Anterior cingulate cortex (tissue), 58 donors: ENCODE data around the gene PRDM16.
A peak's percentile ranks its signal among the peaks of the same experiment; 100 is the strongest.

Experiments
- DNase-seq, 58 donors: peaks; one replicate each; lab custom pipeline; 2025; lab: John Stamatoyannopoulos, UW

The PRDM16 gene

DNA sequence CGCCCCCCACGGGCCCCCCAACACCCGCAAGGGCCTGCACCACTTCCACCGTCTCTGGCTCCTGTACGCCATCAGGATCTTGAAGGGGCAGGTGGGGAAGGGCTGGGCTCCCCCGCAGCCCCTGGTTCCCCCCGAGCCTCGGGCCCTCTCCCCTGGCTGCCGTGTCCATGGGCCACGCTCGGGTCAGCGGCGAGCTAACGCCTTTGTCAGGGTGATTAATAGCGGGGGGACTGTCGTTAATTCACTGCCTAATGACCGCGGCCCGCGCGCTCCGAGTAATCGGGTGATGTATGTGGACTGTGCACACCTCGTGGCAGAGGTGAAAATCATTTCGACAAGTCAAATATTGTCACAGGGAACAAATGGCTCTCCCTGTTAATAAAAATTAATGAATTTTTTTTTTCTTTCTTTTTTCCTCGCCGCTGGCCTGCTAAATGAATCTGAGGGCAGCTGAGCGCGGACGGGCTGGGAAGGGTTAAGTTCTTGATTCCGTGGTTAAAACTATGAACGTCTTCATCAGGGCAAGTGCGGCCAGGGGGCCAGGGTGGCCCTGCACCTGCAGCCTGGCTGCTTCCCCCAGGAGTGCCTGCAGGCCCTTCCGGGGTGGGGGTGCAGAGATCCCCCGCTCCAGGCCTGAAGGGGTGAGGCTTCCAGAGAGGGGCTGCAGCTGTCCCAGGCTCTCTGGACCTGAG lies 100.8 kb downstream of the PRDM16 start:
- no peak for DNase-seq

DNA sequence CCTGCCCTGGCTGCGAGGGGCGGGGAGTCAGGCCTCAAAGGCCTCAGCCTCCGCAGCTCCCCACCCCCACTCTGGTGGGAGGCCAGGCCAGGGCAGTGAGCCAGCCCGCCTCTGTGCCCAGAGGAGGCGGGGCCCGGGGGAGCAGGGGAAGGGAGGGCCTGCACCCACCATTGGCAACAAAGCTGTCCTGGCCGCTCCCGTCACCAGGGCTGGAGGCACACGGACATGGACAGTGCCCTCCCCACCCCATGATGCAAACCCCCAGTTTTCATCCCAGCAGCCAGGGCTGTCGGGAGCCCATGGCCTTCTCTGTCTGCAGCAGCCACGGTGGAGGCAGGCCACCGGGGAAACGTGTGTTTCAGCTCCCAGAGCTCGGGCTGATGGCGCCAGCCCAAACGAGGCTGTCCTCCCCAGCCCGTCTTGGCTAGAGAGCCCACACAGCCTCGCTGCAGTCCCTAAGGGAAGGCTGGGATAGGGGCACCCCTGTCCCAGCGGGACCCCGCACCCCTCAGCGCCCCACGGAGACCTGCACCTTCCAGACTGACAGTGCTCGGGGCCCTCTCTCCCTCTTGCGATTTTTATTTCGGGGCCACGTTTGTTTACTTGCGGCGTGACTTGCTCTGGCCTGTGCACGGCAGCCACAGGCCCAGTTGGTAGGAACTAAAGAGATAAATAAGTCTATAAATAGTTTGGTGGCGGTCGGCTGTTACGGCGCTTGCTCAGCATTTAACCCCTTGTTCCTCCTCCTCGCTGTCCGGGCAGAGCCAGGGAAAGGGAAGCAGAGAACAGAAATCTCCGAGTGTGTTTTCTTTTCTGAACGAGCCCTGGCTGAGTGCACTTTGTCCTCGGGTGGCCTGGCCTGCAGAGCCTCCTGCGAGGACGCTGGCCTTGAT lies 101.8 kb downstream of the PRDM16 start:
- peak in 55 of 58 donors; percentile 41 to 91 (median 79) for DNase-seq

DNA sequence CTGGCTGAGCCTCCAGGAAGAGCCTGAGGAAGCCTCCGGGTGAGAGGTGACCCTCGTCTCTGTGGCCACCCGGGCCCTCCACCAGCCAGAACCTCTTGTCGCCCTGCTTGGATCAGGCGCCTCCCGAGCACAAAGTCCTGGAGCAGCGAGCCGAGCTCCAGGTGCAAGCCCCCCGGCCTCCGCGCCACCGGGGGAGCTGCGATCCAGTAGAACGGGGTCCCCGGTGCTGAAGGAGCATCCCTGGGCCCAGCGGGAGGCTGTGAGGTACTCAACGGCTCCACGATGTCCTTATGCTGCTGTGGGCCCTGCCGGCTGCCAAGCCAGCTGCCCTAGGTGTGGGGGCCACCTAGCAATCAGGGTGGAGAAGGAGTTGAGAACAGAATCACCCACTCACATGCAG lies 102.8 kb downstream of the PRDM16 start:
- DNase-seq: no peak

DNA sequence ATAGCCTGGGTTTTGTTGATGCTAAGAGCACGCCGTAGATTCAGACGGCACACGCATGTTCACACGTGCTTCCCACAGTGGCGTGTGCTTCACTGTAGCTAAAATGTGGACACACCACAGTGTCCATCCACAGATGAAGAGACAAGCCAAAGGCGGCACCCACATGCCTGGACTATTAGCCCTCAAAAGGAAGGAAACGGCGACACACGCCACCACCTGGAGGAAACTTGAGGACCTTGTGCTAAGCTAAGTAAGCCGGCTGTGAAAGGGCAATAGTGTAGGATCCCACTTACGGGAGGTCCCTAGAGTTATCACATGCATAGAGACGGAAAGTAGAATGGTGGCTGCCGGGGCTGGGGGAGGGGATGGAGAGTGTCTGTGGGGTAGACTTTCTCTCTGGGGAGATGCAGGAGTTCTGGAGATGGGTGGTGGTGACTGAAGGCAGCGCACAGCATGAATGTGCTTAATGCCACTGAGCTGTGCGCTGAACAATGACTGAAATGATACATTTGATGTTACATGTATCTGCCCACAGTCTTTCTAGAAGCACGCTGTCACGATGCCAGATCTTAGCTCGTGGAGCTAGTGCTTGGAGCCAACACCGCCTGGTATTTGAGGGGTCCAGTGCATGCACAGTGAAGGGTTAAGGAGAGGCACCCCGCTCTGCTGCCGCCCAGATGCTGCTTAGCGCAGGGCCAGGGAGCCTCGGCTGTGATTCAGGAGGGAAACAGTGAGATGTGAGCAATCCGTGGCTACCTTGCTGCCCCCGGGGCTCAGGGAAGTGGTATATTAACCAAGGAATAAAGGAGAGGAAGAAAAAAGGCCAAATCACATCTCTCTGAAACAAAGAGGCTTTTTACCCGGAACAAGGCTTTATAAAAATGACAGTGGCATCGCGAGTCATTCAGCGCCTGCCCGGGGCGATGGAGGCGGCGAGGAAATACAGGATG lies 103.7 kb downstream of the PRDM16 start:
- no peak for DNase-seq

DNA sequence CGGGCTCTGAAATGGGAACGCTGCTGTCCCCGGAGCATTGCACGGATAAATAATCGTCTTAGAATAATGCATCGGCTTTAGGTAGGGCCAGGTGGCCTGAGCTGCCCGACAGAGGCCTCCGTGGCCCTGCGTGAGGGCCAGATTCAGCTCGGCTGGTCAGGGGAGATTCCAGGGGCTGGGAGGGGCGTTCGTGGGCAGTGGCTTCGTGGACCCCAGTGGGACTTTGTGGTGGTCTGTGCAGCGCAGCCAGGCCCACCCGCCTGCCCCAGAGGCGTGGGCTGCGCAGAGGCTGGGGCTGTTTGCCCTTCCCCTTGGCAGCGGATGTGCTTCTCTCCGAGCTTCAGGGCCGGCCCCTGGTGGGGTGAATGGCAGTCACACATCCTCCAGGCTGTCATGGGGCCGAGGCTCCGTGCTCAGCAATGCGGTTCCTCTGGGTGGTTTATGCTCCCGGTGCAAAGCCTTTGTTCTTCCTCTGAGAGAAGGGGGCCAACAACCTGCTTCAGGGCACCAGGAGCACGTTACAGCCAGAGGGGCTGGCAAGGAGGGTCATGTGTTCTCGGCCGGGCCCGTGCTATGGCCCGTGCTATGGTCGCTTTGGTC lies 104.5 kb downstream of the PRDM16 start:
- no peak for DNase-seq

DNA sequence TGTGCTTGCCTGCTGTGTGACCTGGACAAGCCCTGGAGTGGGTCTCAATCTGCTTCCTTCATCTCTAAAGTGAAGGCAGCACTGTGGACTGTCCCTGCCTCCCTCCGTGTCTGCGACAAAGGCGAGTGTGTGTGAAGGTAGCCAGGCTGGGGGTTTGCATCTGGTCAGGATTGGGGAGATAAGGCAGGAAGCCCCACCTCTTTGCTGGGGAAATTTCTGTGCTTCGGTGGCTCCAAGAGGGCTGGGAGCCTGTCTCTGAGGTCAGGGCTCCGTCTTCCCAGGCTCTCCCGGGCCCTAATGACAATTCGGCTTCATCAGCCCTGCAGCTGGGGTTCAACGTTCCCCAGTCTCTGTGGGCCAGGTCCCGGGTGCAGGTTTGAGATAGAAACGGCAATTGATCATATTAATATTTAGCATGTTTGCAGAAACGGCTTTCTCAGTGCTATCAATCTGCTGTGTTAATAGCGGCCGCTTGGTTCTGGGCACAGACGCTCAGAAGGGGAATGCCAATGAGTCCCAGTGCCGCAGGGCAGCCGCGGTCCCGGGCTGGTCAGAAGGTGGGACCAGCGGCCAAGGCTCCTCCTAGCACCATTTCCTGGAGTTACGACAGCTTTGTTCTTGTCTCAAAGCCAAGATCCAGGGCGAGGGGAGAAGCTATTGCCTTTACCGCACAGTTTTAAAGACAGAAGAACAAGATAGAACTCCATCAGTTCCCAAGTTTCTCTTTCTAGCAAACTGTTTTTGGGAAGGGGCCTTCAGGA lies 105.7 kb downstream of the PRDM16 start:
- DNase-seq: peak in 50 of 58 donors; percentile 15 to 88 (median 51)

DNA sequence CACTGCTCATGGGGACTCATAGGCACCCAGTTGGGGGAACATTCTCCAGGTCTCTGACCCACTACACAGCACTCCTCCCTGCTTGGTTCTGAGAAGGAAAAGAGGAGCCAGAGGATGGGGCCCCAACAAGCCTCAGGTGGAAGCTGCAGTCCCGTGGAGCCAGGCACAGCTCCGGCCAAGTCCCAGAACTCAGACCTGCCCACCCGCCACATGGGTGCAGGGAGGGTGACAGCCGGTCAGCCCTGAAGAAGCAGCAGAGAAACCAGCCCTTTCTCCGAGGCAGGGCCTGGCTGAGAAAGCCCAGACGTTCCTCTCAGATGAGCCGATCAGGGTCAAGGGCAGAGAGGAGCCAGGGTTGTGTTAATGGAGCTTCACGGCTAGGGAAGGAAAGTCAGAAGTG lies 106.5 kb downstream of the PRDM16 start:
- DNase-seq: no peak

DNA sequence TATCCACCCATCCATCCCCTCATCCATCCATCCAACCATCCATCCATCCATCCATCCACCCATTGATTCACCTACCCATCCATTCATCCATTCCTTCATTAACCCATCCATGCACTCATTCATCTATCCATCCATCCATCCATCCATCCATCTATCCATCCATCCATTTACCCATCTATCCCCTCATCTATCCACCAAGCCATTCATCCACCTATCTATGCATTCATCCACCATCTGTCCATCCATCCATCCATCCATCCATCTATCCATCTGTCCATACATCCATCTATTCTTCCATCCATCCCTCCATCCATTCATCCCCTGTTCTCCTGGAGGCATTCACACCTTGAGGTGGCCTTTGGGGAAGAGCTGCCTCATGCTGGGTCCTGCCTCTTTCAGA lies 107.0 kb downstream of the PRDM16 start:
- no peak for DNase-seq

DNA sequence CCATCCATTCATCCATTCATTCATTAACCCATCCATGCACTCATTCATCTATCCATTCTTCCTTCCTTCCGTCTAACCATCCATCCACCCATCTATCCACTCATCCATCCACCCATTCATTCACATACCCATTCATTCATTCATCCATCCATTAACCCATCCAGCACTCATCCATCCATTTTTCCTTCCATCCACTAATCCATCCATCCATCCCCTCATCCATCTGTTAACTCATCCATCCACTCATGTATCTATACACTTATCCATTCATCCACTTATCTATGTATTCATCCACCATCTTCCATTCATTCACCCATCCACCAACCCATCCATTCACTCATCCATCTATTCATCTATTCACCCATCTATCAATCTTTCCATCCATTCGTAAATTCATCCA lies 107.8 kb downstream of the PRDM16 start:
- DNase-seq: no peak

DNA sequence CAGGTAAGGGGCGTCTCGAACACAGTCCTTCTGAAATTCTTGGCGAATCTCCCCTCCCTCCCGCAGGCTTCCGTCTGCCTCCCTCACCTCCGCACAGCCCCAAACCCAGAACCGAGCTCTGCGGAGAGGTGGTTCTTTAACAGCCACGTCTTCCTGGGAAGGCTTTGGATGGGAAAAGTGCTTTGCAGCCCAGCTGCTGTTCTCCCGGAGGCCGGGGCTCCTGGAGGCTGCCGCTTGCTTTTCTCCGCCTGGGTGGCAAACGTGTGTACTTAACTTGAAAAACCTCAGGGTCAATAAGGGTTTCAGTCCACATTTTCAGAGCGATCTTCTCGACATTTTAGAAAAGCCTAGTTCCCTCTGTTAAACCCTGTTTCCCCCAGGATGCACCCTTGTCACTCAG lies 109.3 kb downstream of the PRDM16 start:
- DNase-seq: no peak

DNA sequence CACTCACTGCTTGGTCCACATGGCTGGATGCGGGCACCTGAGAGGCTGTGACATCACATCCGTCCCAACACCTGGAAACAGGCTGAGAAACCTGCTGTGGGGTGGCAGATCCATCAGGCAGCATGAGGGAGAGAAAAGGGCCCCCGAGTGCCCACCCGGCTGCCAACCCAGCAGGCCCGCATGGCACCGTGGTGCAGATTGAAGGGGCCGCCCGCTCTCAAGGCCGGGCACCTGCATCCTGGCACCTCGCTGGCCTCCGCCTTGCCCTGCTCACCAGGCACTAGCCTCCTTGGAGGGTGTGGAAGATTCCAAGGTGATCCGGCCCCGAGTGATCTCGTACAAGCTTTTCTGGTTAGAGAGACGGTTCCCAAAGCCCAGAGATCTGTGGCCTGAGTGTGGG lies 110.5 kb downstream of the PRDM16 start:
- DNase-seq: no peak

DNA sequence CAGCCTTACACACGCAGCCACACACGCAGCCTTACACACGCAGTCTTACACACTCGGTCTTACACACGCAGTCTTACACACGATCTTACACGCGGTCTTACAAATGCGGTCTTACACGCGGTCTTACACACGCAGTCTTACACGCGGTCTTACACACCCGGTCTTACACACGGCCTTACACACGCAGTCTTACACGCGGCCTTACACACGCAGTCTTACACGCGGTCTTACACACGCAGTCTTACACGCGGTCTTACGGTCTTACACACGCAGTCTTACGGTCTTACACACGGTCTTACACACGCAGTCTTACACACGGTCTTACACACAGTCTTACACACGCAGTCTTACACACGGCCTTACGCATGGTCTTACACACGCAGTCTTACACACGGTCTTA lies 111.9 kb downstream of the PRDM16 start:
- DNase-seq: no peak

DNA sequence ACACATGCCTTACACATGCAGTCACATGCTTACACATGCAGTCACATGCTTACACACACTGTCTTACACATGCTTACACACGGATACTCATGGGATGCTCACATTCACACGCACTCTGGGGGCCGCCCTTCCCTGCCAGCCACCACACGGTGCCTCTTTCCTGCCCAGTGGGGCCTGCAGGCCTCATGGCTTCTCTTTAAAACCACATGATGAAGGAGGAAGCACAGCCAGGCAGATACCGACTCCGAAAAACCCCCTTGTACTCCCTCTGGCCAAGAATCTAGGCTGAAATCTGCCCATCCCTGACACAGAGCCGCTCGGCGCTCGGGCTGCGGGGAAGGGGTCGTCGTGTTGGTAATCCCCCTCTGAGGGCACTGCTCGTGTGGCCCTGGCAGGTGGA lies 113.0 kb downstream of the PRDM16 start:
- no peak for DNase-seq

DNA sequence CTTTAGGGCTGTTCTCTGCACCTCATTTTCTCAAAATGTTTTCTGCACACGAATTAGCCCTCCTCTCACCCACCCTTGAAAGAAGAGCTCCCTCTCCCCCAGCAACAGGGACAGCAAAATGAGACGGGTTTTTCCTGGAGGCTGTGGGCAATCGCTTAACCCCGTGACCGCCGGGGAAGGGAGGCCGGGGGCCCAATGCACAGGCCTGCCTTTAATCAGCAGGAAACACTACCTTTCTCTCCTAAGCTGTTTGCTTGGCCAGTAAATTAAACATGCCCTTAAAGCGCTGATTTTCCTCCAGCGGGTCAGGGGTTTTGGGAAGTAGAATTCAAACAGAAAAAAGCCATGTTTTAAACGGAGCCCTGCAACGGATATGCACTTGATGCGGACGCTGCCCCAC lies 114.4 kb downstream of the PRDM16 start:
- no peak for DNase-seq

DNA sequence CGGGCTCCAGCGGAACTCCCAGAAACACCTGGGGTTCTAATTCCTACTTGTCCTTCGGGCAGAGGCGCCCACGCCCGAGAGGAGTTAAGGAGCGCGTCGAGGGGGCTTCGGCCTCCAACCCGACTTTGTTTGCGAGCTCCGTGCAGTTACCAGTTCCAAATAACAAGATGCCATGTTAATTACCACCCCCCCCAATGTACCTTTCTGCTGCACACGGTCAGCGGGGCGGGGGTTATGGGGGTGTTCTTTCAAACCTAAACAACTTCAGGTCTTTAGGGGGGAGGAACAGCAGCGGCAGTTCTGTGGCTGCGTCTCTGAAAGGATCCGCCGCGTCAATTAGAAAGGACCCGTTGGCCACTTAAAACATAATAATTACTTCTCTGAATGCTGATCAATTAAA lies 114.8 kb downstream of the PRDM16 start:
- no peak for DNase-seq

DNA sequence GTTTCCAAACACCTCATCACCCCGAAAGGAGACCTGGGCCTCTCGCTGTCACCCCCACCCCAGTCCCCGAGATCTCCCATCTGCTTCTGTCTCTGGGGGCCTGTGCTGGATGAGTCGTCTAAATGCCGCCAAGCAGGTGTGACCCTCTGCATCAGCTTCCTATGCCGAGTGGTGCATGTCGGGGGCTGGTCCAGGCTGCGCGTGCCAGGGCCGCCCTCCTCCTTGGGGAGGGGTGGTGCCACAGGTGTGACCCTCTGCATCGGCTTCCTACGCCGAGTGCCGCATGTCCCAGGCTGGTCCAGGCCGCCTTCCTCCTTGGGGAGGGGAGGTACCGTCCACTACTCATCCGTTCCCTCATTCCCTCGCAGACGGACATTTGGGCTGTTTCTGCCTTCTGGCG lies 115.7 kb downstream of the PRDM16 start:
- no peak for DNase-seq

DNA sequence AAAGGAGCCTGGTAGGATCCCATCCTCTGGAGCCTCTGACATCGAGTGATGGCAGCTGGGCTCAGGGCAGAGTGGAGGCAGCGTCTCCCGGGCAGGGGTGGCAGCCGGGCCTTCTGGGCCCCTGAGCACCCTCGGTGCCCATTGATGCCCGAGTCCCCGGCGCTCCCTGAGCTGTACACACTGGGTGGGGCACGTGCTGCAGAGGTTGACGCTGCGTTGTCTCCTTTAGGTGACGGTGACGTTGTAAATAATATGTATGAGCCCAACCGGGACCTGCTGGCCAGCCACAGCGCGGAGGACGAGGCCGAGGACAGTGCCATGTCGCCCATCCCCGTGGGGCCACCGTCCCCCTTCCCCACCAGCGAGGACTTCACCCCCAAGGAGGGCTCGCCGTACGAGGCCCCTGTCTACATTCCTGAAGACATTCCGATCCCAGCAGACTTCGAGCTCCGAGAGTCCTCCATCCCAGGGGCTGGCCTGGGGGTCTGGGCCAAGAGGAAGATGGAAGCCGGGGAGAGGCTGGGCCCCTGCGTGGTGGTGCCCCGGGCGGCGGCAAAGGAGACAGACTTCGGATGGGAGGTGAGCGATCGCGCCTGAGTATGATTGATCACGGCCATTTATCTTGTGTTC lies 117.0 kb downstream of the PRDM16 start:
- DNase-seq: no peak

DNA sequence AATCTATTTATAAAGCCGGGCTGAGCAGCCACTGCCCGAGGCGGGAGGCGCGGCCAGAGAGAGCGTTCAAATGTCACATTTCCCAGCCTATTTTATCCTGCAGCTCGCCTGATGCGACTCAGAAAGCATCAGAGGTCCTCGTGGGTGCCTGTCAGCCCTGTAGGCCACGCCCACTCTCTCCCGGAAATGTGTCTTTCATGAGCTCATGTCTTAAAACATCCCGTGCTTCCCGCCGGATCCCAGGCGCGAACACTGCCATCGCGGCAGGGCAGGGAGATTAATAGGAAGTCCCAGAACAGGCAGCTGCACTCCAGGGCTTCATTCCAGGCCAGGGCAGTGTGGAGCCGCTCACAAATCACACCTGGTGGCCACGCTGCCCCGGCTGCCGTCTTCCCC lies 117.5 kb downstream of the PRDM16 start:
- DNase-seq: no peak
